Colon (tissue), 2 donors: ENCODE data around the gene SNX12.

Source experiments
- FAIRE-seq: peaks from 2 replicates; lab custom pipeline; 2012; peaks lifted over from hg19 to GRCh38; lab: Jason Lieb, UNC
- donor health status: control.
- donor health status: control.

SNX12 gene

GRCh38 chrX:71068044-71068918 lies at the start of gene SNX12:
TSS of gene SNX12 (minus strand) at chrX:71068334. CDS start at chrX:71068306, 28 bp downstream.
- no peak for FAIRE-seq

- no peak for FAIRE-seq
Measured at GRCh38 chrX:71117358-71117757, 49.2 kb upstream of the SNX12 start.

DNA sequence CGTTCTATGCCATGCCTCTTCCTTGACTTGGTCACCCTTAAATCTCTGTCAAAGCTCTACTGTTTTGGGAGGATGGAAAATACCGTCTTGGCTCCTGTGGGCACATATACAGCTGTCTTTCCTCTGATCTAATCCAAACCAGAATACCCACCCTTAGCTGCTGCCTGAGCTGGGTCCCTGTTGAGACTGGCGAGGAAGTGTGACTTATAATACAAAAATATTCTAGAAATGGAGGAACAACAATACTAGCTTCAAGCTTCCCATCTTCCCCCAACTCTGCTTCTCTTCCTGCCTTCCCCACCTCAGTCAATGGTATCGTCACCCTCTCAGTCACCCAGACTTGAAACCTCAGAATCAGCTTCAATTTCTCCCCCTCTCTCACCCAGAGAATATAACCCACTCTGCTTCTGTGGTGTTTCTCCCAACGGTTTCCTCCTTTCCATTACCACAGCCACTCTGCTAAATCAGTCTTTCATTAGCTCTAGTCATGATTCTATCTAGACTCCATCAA lies 43.8 kb upstream of the SNX12 start:
- no peak for FAIRE-seq

DNA sequence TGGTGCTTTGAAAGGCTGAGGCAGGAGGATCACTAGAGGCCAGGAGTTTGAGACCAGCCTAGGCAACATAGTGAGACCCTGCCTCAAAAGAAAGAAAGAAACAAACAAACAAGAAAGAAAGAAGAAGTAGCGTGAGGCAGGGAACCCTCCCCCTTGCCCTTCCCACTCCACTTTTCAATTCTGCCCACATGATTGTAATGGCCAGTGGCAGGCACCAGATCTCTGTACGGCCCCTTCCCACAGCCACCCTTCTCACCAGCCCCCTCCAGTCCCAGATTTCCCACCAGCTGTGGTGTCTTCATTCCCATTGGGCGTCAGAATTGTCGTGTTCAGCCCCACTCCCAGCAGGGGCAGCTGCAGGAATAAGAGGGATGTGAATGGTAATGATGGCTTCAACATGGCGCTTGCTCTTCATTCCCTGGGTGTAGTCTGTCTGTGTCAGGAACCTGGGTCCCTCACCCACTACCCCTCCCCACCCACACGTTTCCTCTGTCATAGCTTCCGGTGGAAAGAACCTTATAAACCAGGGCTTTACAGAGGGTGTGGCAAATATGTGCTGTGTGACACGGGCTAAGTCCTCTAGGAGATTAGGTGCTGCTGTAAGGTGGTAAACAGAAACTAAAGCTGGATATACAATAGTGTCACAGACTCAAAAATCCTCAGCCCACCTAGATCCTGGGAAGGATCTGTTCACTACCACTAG lies 43.2 kb upstream of the SNX12 start, which contains the start of gene IL2RG:
TSS of gene IL2RG (minus strand) at position 437 of the 703 bp plus-strand sequence. CDS start at position 399, 38 bp downstream.
- FAIRE-seq, result peak; percentile 31

DNA sequence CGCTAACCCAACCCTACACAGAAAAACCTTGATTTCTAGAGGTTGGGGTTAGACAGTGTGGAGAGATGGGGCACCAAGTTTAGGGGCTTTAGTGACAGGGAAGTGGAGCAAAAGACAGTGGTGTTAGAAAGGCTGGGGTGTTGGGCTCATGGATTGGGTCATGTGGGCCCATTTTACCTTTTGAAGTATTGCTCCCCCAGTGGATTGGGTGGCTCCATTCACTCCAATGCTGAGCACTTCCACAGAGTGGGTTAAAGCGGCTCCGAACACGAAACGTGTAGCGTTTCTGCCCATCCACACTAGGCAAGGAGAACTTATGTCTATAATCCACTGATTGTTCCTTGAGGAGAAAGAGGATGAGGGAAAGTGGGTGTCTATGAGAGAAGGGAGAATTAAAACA lies 40.9 kb upstream of the SNX12 start:
- no peak for FAIRE-seq

GRCh38 chrX:71107762-71108360 lies 39.7 kb upstream of the SNX12 start:
- no peak for FAIRE-seq

GRCh38 chrX:71107245-71107644 lies 39.1 kb upstream of the SNX12 start:
- FAIRE-seq, result no peak

GRCh38 chrX:71106427-71106826 lies 38.3 kb upstream of the SNX12 start, which contains the start of gene CXorf65:
TSS of gene CXorf65 (minus strand) at chrX:71106740. CDS start at chrX:71106556, 184 bp downstream.
- FAIRE-seq, result no peak

DNA sequence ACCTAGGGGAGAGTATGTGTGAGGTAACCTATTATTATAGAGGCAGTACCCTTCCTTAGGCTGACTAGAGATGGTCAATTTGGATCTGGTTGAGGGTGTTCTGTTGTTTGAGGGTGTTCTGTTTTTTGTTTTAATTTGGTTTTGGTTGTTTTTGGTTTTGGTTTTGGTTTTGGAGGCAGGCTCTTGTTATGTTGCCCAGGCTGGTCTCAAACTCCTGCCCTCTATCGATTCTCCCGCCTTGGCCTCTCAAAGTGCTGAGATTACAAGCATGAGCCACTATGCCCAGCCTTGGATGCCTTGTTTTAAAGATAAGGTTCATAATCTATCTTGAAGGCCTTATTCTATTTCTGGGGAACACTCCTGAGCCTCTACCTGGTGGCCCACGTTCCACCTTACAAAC lies 37.5 kb upstream of the SNX12 start:
- FAIRE-seq, result no peak

- FAIRE-seq, result no peak
Measured at GRCh38 chrX:71103110-71103983, 35.2 kb upstream of the SNX12 start.

DNA sequence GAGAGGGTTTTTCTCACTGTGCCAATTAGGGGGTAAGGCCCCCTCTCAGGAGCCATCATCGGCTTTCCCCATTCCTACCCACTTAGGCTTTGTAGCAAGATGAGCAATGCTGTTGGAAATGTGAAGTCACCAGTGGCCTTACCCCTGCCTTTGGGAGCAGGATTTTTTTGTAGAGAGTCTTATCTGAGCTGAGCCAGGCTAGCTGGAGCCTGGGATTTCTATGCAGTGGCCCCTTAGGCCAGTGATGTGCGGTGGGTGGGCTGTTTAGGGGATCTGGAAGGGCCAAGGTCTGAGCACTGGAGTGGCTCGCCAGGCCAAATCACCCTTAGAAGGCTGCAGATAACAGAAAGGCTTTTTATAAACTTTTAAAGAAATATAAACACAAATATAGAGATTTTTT lies 34.2 kb upstream of the SNX12 start:
- FAIRE-seq, result no peak

- FAIRE-seq, result no peak
Measured at GRCh38 chrX:71100581-71101505, 32.7 kb upstream of the SNX12 start.

- no peak for FAIRE-seq
Measured at GRCh38 chrX:71099736-71100135, 31.6 kb upstream of the SNX12 start.

- FAIRE-seq, result no peak
Measured at GRCh38 chrX:71098951-71099506, 30.9 kb upstream of the SNX12 start.

- no peak for FAIRE-seq
Measured at GRCh38 chrX:71098302-71098701, 30.2 kb upstream of the SNX12 start.

- FAIRE-seq, result no peak
Measured at GRCh38 chrX:71096760-71097032, 28.6 kb upstream of the SNX12 start.

DNA sequence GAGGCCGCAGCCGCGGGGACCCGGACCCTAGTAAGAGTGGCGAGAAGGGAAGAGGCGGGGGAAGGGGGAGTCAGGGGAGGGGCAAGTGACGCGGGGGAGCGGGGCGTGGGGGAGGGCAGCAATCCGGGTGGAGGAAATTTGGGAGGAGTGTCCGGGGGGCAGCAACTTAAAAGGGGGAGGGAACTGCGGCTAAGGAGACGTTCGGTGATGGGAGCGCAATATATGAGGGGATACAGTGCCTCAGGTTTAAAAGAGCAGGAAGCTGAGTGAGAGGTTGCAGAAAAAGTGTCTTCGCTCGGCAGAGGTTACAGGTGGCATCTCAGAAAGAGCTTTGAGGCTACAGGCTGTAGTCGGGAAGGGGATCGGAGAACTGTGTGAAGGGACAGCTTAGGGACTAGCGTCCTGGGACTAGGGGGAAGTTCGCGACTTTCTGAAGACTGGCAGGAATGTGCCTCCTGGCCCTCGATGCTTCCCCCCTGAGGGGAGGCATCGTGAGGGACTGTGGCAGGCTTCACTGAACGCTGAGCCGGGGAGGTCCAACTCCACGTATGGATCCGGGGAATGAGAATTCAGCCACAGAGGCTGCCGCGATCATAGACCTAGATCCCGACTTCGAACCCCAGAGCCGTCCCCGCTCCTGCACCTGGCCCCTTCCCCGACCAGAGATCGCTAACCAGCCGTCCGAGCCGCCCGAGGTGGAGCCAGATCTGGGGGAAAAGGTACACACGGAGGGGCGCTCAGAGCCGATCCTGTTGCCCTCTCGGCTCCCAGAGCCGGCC lies 28.0 kb upstream of the SNX12 start:
- FAIRE-seq, result no peak

DNA sequence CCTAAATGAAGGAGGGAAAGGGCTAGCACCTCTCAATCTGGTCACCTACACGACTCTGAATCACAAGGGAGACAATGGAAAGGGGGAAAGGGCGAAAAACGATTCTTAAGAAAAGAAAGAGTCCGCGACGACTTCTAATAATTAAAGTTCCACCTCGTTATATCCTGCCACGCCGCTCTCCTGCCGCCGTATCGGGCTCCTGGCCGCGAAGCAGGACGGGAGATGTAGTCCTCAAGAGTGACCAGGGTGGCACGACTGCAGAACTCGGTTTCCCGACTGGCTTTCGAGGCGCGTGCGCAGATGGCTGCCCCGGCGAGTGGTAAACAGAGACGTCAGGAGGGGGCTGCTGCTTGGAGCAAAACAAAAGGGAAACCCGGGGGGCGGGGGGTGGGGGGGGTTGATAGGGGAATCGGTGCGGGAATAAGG lies 27.4 kb upstream of the SNX12 start, which contains the start of gene FOXO4:
TSS of gene FOXO4 (plus strand) at position 297 of the 426 bp plus-strand sequence. CDS start 678 bp downstream, outside the sequence.
- FAIRE-seq, result no peak

DNA sequence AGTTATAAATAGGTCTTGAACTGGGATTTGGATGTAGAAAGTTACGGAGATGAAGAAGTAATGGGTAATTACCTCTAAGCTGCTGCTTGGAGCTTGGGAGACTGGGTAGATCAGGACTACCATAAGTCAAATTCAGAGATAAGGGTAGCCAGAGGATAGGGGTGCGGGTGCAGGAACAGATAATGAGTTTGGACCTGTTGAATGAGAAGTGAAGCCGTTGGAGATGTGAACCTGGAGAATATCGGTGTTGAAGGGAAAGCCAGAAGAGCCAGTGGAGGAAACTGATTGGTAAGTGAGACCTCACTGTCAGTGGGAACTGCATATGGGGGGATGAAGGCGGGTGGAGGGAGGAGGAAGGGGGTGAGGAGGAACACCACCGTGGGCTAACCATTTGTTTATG lies 26.9 kb upstream of the SNX12 start:
- no peak for FAIRE-seq
